ENCODE measurements around the gene PPP4R1. TPM values are rescaled to one million over a fixed set of nuclear protein-coding genes. Genes with fewer than 3 reads are reported as not detected.

The PPP4R1 gene
- total RNA-seq, 2 experiments from 2014 or later, result 42.2 to 42.9 TPM

- Mint-ChIP-seq H3K4me3 (no peak overlapping the region), H3K27me3 (ENCODE audit: low read depth) (peaks cover 9% of the 10 kb centered on the region), H3K4me1 (ENCODE audit: low read depth) (peaks cover 34% of the 10 kb centered on the region), H3K36me3 (ENCODE audit: low read depth) (no peaks in the 10 kb centered on the region), H3K27ac (no peak overlapping the region), H3K9me3 (ENCODE audit: insufficient read depth) (no peaks in the 10 kb centered on the region)
- DNase-seq, result no peak
- ATAC-seq, result no peak
- ChIA-PET POLR2A (no interaction called here), CTCF (interaction anchor here (1.1 to 1.2 kb wide), 2 partner anchors 332 to 923 kb away, joined by 3 to 4 read pairs; no protein-coding TSS in a partner anchor)
These were observed 5.6 kb upstream of the PPP4R1 start for GRCh38 chr18:9619990-9620389.

- Mint-ChIP-seq H3K4me1 (ENCODE audit: low read depth) (peaks cover 35% of the 10 kb centered on the region), H3K27ac (no peak overlapping the region), H3K4me3 (no peak overlapping the region), H3K36me3 (ENCODE audit: low read depth) (no peaks in the 10 kb centered on the region), H3K27me3 (ENCODE audit: low read depth) (peaks cover 9% of the 10 kb centered on the region), H3K9me3 (ENCODE audit: insufficient read depth) (no peaks in the 10 kb centered on the region)
- ChIA-PET CTCF (interaction anchor here (1.1 to 1.5 kb wide), 3 partner anchors 44 to 923 kb away, joined by 3 to 4 read pairs (median 3); no protein-coding TSS in a partner anchor), POLR2A (no interaction called here)
- DNase-seq (no peak), ATAC-seq (peak; percentile 62)
These were observed 5.2 kb upstream of the PPP4R1 start for GRCh38 chr18:9619545-9619944.

GRCh38 chr18:9619056-9619455 lies 4.7 kb upstream of the PPP4R1 start:
- CTCF ChIA-PET, result interaction anchor here (1.1 to 1.5 kb wide), 3 partner anchors 44 to 922 kb away, joined by 3 to 4 read pairs (median 3); no protein-coding TSS in a partner anchor
- ATAC-seq, result no peak
- no peak overlapping the region for H3K27ac Mint-ChIP-seq

GRCh38 chr18:9617006-9617542 lies 2.7 kb upstream of the PPP4R1 start:
- Mint-ChIP-seq H3K4me1 (ENCODE audit: low read depth) (peaks cover 49% of the 10 kb centered on the region), H3K4me3 (no peak overlapping the region), H3K9me3 (ENCODE audit: insufficient read depth) (no peaks in the 10 kb centered on the region), H3K27me3 (ENCODE audit: low read depth) (peaks cover 9% of the 10 kb centered on the region), H3K27ac (no peak overlapping the region), H3K36me3 (ENCODE audit: low read depth) (peaks cover 3% of the 10 kb centered on the region)
- DNase-seq (no peak), ATAC-seq (no peak)
- ChIA-PET POLR2A (no interaction called here), CTCF (interaction anchor here (0.9 kb wide), 1 partner anchor 20 kb away, joined by 3 read pairs; no protein-coding TSS in a partner anchor)

More at GRCh38 chr18:9619056-9619455, 4.7 kb upstream of the PPP4R1 start:
- no peaks in the 10 kb centered on the region for H3K9me3 Mint-ChIP-seq (ENCODE audit: insufficient read depth)
- no peak overlapping the region for H3K4me3 Mint-ChIP-seq
- no peak for DNase-seq
- H3K36me3 Mint-ChIP-seq (ENCODE audit: low read depth), result no peaks in the 10 kb centered on the region
- POLR2A ChIA-PET, result interaction anchor here (1.4 kb wide), 1 partner anchor 295 kb away, joined by 3 read pairs; the partner anchor contains the start of gene VAPA
- H3K4me1 Mint-ChIP-seq (ENCODE audit: low read depth), result peaks cover 35% of the 10 kb centered on the region
- peaks cover 9% of the 10 kb centered on the region for H3K27me3 Mint-ChIP-seq (ENCODE audit: low read depth)

GRCh38 chr18:9616049-9616448 lies 1.7 kb upstream of the PPP4R1 start:
- Mint-ChIP-seq H3K27me3 (ENCODE audit: low read depth) (peaks cover 9% of the 10 kb centered on the region), H3K9me3 (ENCODE audit: insufficient read depth) (no peaks in the 10 kb centered on the region), H3K4me3 (peak overlapping the region; percentile 74), H3K27ac (no peak overlapping the region), H3K4me1 (ENCODE audit: low read depth) (peaks cover 51% of the 10 kb centered on the region), H3K36me3 (ENCODE audit: low read depth) (peaks cover 10% of the 10 kb centered on the region)
- ATAC-seq (no peak), DNase-seq (no peak)
- ChIA-PET CTCF (interaction anchor here (1.0 to 1.6 kb wide), 2 partner anchors 56 to 57 kb away, joined by 3 read pairs; no protein-coding TSS in a partner anchor), POLR2A (no interaction called here)

- DNase-seq (no peak), ATAC-seq (no peak)
- peak overlapping the region; percentile 74 for H3K4me3 Mint-ChIP-seq
- ChIA-PET CTCF (interaction anchor here (1.0 to 1.6 kb wide), 2 partner anchors 56 to 58 kb away, joined by 3 read pairs; no protein-coding TSS in a partner anchor), POLR2A (no interaction called here)
- peaks cover 49% of the 10 kb centered on the region for H3K4me1 Mint-ChIP-seq (ENCODE audit: low read depth)
- peaks cover 14% of the 10 kb centered on the region for H3K36me3 Mint-ChIP-seq (ENCODE audit: low read depth)
- H3K9me3 Mint-ChIP-seq (ENCODE audit: insufficient read depth), result no peaks in the 10 kb centered on the region
- peak overlapping the region; percentile 77 for H3K27ac Mint-ChIP-seq
- H3K27me3 Mint-ChIP-seq (ENCODE audit: low read depth), result peaks cover 7% of the 10 kb centered on the region
These were observed 980 bp upstream of the PPP4R1 start for GRCh38 chr18:9615280-9615797.

GRCh38 chr18:9613550-9614400 lies 584 bp downstream of the PPP4R1 start:
- H3K9me3 Mint-ChIP-seq (ENCODE audit: insufficient read depth), result no peaks in the 10 kb centered on the region
- H3K27me3 Mint-ChIP-seq (ENCODE audit: low read depth), result peaks cover 6% of the 10 kb centered on the region
- H3K4me3 Mint-ChIP-seq, result peak overlapping the region; percentile 91
- peak; percentile 53 for DNase-seq
- ATAC-seq, result peak; percentile 56
- H3K36me3 Mint-ChIP-seq (ENCODE audit: low read depth), result peaks cover 14% of the 10 kb centered on the region
- H3K27ac Mint-ChIP-seq, result peak overlapping the region; percentile 91
- POLR2A ChIA-PET, result no interaction called here
- CTCF ChIA-PET, result no interaction called here
- peaks cover 46% of the 10 kb centered on the region for H3K4me1 Mint-ChIP-seq (ENCODE audit: low read depth)

- Mint-ChIP-seq H3K36me3 (ENCODE audit: low read depth) (peaks cover 14% of the 10 kb centered on the region), H3K27ac (peak overlapping the region; percentile 54), H3K4me3 (peak overlapping the region; percentile 91), H3K4me1 (ENCODE audit: low read depth) (peaks cover 51% of the 10 kb centered on the region), H3K9me3 (ENCODE audit: insufficient read depth) (no peaks in the 10 kb centered on the region), H3K27me3 (ENCODE audit: low read depth) (peaks cover 5% of the 10 kb centered on the region)
- ATAC-seq (no peak), DNase-seq (no peak)
- ChIA-PET CTCF (interaction anchor here (0.8 to 1.4 kb wide), 3 partner anchors 9 to 38 kb away, joined by 3 to 4 read pairs (median 3); no protein-coding TSS in a partner anchor), POLR2A (no interaction called here)
These were observed 1.4 kb downstream of the PPP4R1 start for GRCh38 chr18:9612977-9613376.

- Mint-ChIP-seq H3K27me3 (ENCODE audit: low read depth) (peaks cover 3% of the 10 kb centered on the region), H3K27ac (no peak overlapping the region), H3K9me3 (ENCODE audit: insufficient read depth) (no peaks in the 10 kb centered on the region), H3K4me3 (peak overlapping the region; percentile 91), H3K36me3 (ENCODE audit: low read depth) (peaks cover 14% of the 10 kb centered on the region), H3K4me1 (ENCODE audit: low read depth) (peaks cover 51% of the 10 kb centered on the region)
- DNase-seq (peak; percentile 52), ATAC-seq (peak; percentile 59)
- ChIA-PET CTCF (interaction anchor here (0.8 to 1.4 kb wide), 5 partner anchors 9 to 273 kb away, joined by 3 to 4 read pairs (median 3); no protein-coding TSS in a partner anchor), POLR2A (no interaction called here)
These were observed 2.0 kb downstream of the PPP4R1 start for GRCh38 chr18:9612215-9612830.

GRCh38 chr18:9609190-9609589 lies 5.2 kb downstream of the PPP4R1 start:
- peaks cover 35% of the 10 kb centered on the region for H3K4me1 Mint-ChIP-seq (ENCODE audit: low read depth)
- no peaks in the 10 kb centered on the region for H3K9me3 Mint-ChIP-seq (ENCODE audit: insufficient read depth)
- CTCF ChIA-PET, result interaction anchor here (1.0 kb wide), 1 partner anchor 92 kb away, joined by 3 read pairs; no protein-coding TSS in a partner anchor
- DNase-seq (no peak), ATAC-seq (no peak)
- H3K4me3 Mint-ChIP-seq, result no peak overlapping the region
- H3K27me3 Mint-ChIP-seq (ENCODE audit: low read depth), result no peaks in the 10 kb centered on the region
- POLR2A ChIA-PET, result no interaction called here
- peaks cover 16% of the 10 kb centered on the region for H3K36me3 Mint-ChIP-seq (ENCODE audit: low read depth)
- no peak overlapping the region for H3K27ac Mint-ChIP-seq

GRCh38 chr18:9608728-9609127 lies 5.6 kb downstream of the PPP4R1 start:
- no peak for ATAC-seq
- H3K4me1 Mint-ChIP-seq (ENCODE audit: low read depth), result peaks cover 36% of the 10 kb centered on the region
- CTCF ChIA-PET, result interaction anchor here (0.8 to 1.0 kb wide), 2 partner anchors 65 to 92 kb away, joined by 3 read pairs; no protein-coding TSS in a partner anchor
- no peaks in the 10 kb centered on the region for H3K27me3 Mint-ChIP-seq (ENCODE audit: low read depth)
- no peak for DNase-seq
- POLR2A ChIA-PET, result no interaction called here
- no peaks in the 10 kb centered on the region for H3K9me3 Mint-ChIP-seq (ENCODE audit: insufficient read depth)
- no peak overlapping the region for H3K4me3 Mint-ChIP-seq
- H3K27ac Mint-ChIP-seq, result no peak overlapping the region
- peaks cover 16% of the 10 kb centered on the region for H3K36me3 Mint-ChIP-seq (ENCODE audit: low read depth)

Data from activated CD8-positive, alpha-beta T cell treated with anti-CD3 and anti-CD28 coated beads, Interleukin-2, amount 10 ng/mL, durations not matched to agents 7 days and 5 days (primary cell).